IPS-20b (cell line): ENCODE results near the gene CLSTN3.
A peak's percentile ranks its signal among the peaks of the same experiment; 100 is the strongest.
"Not testable (repeated sequence)": the region's sequence is repeated elsewhere in the genome, so short reads cannot be mapped to it uniquely, and the experiment has no call there.

Experiments used
- H3K27ac ChIP-seq: one replicate; pipeline ENCODE4 v1.5.1; 2013; ENCODE audit warnings: low read length
- H3K27me3 ChIP-seq: 2 replicates; pipeline ENCODE4 v1.6.1; 2013; ENCODE audit warnings: mild to moderate bottlenecking, low read length, inconsistent platforms; ENCODE audit not compliant: insufficient read depth
- H3K36me3 ChIP-seq: 2 replicates; pipeline ENCODE4 v1.6.1; 2013; ENCODE audit warnings: low read depth, mild to moderate bottlenecking, inconsistent platforms, low read length, moderate library complexity; ENCODE audit not compliant: insufficient read depth
- H3K4me1 ChIP-seq: 2 replicates; pipeline ENCODE4 v1.6.1; 2013; ENCODE audit warnings: mild to moderate bottlenecking, control low read depth, inconsistent platforms, low read length, moderate library complexity; ENCODE audit not compliant: insufficient read depth
- H3K4me3 ChIP-seq: 2 replicates; pipeline ENCODE4 v1.5.1; 2013; ENCODE audit warnings: mild to moderate bottlenecking, low read length, inconsistent platforms
- H3K9ac ChIP-seq: 2 replicates; pipeline ENCODE4 v1.6.1; 2013; ENCODE audit warnings: low read depth, mild to moderate bottlenecking, inconsistent platforms, low read length, moderate library complexity
- H3K9me3 ChIP-seq: 2 replicates; pipeline ENCODE4 v1.6.1; 2013; ENCODE audit warnings: mild to moderate bottlenecking, low read depth, low read length, inconsistent platforms; ENCODE audit not compliant: insufficient read depth

Gene CLSTN3

DNA sequence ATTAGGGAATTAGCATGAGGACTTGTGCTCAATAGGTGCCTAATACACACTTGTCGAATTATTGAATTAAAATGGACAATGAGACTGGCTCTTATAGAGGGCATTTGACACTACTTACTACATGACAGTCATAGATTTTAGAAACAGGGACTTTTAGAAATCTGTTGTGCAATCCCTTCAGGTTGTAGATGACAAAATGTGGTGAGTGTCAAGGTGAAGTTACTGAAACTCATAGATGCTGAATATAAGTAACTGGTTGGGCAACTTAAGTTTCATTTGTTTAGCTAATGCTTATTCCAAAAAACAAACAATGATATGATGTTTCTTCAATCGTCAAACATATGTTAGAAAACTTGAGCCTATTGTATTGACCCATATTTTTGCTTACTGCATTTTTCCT, 46.4 kb downstream of the CLSTN3 start:
- Histone ChIP-seq H3K27ac (no peak overlapping the region), H3K36me3 (no peaks in the 10 kb centered on the region), H3K9me3 (peaks cover 44% of the 10 kb centered on the region), H3K4me1 (no peaks in the 10 kb centered on the region), H3K9ac (no peak overlapping the region), H3K4me3 (no peak overlapping the region), H3K27me3 (no peaks in the 10 kb centered on the region)

DNA sequence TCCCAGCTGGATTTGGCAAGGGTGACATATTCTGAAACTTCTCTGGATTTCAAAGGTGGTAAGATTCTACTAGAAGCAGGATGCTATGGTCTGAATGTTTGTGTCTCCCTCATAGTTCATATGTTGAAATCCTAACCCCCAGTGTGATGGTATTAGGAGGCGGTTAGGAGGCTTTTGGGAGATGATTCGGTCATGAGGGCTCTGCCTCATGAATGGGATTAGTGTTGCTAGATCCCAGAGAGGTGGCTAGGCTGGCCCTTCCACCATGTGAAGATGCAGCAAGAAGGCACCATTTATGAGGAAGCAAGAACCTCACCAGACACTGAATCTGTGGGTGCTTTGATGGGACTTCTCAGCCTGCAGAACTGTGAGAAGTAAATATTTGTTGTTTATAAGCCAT, 48.3 kb downstream of the CLSTN3 start:
- no peaks in the 10 kb centered on the region for H3K4me1 ChIP-seq
- no peak overlapping the region for H3K27ac ChIP-seq
- peaks cover 26% of the 10 kb centered on the region; the same call in 1 of the 2 replicates for H3K9me3 ChIP-seq
- no peak overlapping the region for H3K9ac ChIP-seq
- H3K4me3 ChIP-seq = no peak overlapping the region
- no peaks in the 10 kb centered on the region for H3K36me3 ChIP-seq
- no peaks in the 10 kb centered on the region for H3K27me3 ChIP-seq

DNA sequence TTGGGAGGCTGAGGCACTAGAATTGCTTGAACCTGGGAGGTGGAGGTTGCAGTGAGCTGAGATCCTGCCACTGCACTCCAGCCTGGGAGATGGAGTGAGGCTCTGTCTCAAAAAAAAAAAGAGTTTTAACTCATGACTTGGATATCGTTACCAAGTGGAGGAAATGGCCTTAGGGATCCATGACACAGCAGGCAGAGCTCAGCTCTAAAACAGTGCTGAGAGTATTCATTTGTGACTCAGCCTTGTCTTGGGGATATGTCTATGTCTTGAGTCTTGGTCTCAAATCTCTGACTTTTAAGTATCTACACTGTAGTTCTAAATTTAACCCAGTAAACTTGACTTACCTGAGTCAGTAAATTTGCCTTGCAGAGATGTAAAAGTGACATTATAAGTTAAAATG, 50.5 kb downstream of the CLSTN3 start:
- Histone ChIP-seq H3K27me3 (no peaks in the 10 kb centered on the region), H3K36me3 (no peaks in the 10 kb centered on the region), H3K4me3 (no peak overlapping the region), H3K27ac (no peak overlapping the region), H3K9ac (no peak overlapping the region), H3K9me3 (peaks cover 17% of the 10 kb centered on the region; the same call in 1 of the 2 replicates), H3K4me1 (no peaks in the 10 kb centered on the region)

DNA sequence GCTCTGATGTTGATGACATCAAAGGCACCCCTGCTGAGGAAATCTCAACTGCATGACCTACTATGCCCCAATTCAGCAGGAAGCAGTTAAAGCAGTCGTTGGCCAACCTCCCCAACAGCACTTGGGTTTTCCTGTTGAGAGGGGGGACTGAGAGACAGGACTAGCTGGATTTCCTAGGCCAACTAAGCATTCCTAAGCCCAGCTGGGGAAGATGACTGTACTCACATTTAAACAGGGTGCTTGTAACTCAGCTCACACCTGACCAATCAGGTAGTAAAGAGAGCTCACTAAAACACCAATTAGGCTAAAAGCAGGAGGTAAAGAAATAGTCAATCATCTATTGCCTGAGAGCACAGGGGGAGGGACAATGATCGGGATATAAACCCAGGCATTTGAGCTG, 55.9 kb downstream of the CLSTN3 start:
- not testable (repeated sequence) for H3K4me1 ChIP-seq, H3K9me3 ChIP-seq, H3K9ac ChIP-seq, H3K27me3 ChIP-seq, H3K27ac ChIP-seq, H3K36me3 ChIP-seq, H3K4me3 ChIP-seq

DNA sequence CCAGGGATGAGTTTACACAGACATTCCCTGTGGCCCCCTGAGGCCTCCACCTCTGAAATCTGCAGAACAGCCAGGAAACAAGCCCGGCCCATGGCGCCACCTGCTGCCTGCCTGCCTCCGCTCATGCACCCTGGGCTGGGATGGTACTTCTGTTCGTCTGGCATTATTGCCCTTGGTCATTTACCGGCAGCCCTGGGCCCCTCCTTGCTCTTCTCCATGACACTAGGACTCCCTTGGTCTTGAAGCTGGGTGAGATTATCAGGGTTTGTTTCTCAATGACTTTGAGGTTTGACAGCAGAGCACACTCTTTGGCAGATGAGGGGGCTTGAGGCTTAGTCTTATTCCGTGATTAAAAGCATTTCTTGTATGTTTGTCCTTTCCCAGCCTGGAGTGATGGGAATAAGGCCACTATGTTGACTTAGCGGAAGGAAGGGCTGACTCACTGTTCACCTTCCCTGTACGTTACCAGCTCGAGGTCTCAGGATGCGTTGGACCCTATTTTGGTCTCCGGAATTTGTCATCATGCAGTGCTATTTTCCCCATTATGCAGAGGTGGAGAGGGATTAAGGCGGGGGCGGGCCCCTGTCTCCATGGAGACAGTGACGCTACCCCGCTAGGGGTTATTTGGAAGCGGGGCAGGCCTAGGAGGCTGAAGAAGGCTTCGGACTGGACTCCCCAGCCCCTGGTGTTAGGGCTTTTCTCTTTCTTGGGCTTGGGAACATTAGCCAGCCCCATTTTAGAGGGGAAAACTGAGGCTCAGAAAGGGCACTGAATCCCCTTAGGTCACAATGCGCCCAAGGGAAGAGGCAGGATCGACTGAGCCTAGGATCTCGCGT, 58.6 kb downstream of the CLSTN3 start:
- Histone ChIP-seq H3K9ac (peak overlapping the region; percentile 38; the same call in 1 of the 2 replicates), H3K27me3 (no peaks in the 10 kb centered on the region), H3K9me3 (no peaks in the 10 kb centered on the region), H3K36me3 (peaks cover 27% of the 10 kb centered on the region), H3K4me3 (peak overlapping the region; percentile 84), H3K4me1 (peaks cover 3% of the 10 kb centered on the region; the same call in 1 of the 2 replicates), H3K27ac (no peak overlapping the region)

DNA sequence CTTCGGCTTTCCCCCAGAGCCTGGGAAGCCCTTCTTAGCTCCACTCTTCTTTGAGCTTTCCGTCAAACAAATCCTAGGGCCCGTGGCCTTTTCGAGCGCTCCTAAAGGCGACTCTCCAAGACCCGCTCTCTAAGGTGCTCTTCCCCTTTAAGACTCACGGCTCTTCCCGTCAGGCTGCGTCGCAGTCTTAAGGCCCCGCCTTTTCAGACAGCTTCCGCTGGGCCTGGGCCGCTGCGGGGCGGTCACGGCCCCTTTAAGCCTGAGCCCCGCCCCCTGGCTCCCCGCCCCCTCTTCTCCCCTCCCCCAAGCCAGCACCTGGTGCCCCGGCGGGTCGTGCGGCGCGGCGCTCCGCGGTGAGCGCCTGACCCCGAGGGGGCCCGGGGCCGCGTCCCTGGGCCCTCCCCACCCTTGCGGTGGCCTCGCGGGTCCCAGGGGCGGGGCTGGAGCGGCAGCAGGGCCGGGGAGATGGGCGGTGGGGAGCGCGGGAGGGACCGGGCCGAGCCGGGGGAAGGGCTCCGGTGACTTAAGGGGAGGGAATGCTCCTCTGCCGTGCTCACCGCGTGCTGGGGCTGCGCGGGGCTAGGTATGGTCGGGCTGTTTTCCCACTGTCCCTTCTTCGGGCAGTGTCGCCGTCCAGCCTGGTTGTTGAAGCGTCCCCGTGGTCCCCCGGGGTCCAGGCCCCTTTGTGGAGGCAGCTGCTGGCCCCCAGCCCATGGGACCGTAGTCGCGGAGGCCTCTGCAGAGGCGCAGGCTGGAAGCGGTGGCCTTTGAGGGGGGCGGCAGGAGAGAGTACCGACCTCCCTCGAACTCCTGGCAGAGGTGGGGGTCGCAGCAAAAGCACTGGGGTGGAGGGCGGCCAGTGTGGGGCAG, 59.5 kb downstream of the CLSTN3 start, which contains the start of gene PEX5:
PEX5 (plus strand) TSS at position 289 of the 870 bp plus-strand sequence. CDS start 692 bp downstream, outside the sequence.
- Histone ChIP-seq H3K27ac (peak within 1 kb of the TSS; percentile 82), H3K4me3 (peak within 1 kb of the TSS; percentile 84)

DNA sequence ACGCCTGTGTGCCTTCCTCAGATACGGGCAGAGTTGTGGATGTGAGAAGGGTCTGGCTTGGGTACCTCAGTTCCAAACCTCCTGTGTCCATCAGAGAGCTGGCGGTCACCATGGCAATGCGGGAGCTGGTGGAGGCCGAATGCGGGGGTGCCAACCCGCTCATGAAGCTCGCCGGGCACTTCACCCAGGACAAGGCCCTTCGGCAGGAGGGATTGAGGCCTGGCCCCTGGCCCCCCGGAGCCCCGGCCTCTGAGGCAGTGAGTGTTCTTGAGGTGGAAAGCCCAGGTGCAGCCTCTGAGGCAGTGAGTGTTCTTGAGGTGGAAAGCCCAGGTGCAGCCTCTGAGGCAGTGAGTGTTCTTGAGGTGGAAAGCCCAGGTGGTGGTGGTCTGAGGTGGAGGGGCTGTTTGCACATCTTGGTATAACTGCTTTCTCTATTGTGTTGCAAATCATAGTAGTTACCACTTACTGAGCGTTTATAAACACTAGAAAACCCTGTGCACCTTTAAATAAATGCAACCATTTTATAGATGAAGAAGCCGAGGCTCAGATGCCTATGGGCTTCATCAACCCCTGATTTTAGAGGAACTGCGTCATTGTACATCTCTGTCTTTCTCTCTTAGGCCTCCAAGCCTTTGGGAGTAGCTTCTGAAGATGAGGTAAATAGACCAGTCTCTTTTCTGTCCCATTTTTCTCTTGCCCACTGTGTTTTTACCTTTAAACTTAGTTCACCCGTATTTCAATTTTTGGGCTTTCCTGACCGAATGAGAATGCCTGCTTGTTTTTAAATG, 60.3 kb downstream of the CLSTN3 start:
- Histone ChIP-seq H3K27me3 (no peaks in the 10 kb centered on the region), H3K4me3 (peak overlapping the region; percentile 84), H3K9me3 (no peaks in the 10 kb centered on the region), H3K36me3 (peaks cover 42% of the 10 kb centered on the region), H3K9ac (peak overlapping the region; percentile 86; the same call in 1 of the 2 replicates), H3K4me1 (peaks cover 3% of the 10 kb centered on the region; the same call in 1 of the 2 replicates), H3K27ac (peak overlapping the region; percentile 82)

More for the DNA sequence above, 59.5 kb downstream of the CLSTN3 start, which contains the start of gene PEX5:
- peak within 1 kb of the TSS; percentile 86; the same call in 1 of the 2 replicates for H3K9ac ChIP-seq
- H3K27me3 ChIP-seq = no peaks in the 10 kb centered on the region
- peaks cover 34% of the 10 kb centered on the region for H3K36me3 ChIP-seq
- no peaks in the 10 kb centered on the region for H3K9me3 ChIP-seq
- peaks cover 3% of the 10 kb centered on the region; the same call in 1 of the 2 replicates for H3K4me1 ChIP-seq

DNA sequence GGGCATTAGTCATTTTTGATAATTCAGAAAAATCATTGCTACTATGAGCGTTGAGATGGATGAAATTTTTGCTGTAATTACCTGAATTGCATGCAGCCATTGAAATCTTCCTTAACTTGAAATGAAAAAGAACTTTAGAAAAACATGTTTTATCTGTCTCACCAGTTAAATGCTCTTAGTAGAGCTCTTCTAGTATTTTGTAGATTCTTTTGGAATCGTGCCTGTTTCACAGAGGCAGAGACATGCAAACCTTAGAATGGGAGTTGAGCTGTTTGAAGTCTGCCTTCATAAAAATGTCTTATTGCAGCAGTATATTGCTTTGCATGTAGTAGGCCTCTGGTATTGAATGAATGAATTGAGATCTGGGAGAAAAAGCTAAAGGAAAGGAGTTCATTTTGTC, 63.5 kb downstream of the CLSTN3 start:
- H3K27me3 ChIP-seq = no peaks in the 10 kb centered on the region
- no peak overlapping the region for H3K9ac ChIP-seq
- H3K4me3 ChIP-seq = no peak overlapping the region
- H3K27ac ChIP-seq = no peak overlapping the region
- peaks cover under 1% of the 10 kb centered on the region; the same call in 1 of the 2 replicates for H3K9me3 ChIP-seq
- H3K36me3 ChIP-seq = peaks cover 54% of the 10 kb centered on the region
- H3K4me1 ChIP-seq = no peaks in the 10 kb centered on the region; the same call in 1 of the 2 replicates

DNA sequence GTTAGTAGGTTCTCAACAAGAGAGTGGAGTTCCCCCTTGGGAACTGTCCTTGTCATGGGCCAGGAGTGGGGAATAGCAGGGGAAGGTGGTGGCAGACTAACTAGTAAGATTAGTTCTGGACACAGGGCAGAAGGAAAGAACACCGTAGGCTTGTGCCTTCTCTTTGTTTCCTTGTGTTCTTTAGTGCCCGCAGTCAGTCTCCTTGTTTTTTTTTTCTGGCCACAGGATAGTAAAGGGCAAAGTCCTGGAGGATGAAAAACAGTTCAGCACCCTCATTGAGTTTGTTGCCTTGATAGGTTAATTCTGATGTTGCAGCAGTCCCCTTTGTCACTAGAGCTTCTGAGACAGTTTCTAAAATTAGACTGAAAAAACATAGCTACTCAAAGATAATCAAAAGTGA, 67.7 kb downstream of the CLSTN3 start:
- Histone ChIP-seq H3K9ac (no peak overlapping the region), H3K27me3 (no peaks in the 10 kb centered on the region), H3K36me3 (peaks cover 62% of the 10 kb centered on the region), H3K4me3 (no peak overlapping the region), H3K27ac (no peak overlapping the region), H3K9me3 (peaks cover 5% of the 10 kb centered on the region; the same call in 1 of the 2 replicates), H3K4me1 (no peaks in the 10 kb centered on the region)

DNA sequence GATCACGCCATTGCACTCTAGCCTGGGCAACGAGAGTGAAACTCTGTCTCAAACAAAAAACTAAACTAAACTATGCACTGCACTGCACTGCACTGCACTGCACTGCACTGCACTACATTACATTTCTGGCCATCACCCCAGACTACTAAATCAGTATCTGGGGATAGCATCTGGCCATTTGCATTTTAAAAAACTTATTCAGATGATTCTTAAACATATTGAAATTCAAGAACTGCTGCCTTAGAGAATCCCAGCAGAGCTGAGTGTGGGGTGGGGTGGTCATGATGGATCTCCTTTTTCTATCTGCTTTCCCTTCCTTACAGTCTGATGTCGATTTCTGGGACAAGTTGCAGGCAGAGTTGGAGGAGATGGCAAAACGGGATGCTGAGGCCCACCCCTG, 72.9 kb downstream of the CLSTN3 start:
- Histone ChIP-seq H3K36me3 (peaks cover 82% of the 10 kb centered on the region), H3K27ac (no peak overlapping the region), H3K9ac (no peak overlapping the region), H3K4me3 (no peak overlapping the region), H3K27me3 (no peaks in the 10 kb centered on the region), H3K9me3 (peaks cover 5% of the 10 kb centered on the region; the same call in 1 of the 2 replicates), H3K4me1 (no peaks in the 10 kb centered on the region)

DNA sequence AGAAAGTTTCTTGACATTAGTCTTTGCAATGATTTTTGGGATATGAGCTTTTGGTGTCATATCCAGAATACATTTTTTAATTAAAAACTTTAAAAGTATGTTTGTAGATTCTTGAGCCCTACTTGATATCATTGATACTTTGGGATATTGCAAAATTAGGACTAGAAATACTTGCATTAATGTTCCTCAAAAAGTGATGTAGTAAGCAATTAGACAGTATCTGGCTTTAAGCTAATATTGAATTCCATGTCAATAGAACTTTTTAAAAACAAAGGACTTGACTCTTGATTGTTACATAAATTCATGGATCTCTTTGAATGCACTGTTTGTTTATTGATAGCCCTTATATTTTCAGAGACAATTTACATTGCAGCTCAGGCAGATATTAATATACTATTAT, 74.9 kb downstream of the CLSTN3 start:
- H3K4me1 ChIP-seq = no peaks in the 10 kb centered on the region

More for the DNA sequence above, 74.9 kb downstream of the CLSTN3 start:
- Histone ChIP-seq H3K27ac (no peak overlapping the region), H3K9me3 (peaks cover 2% of the 10 kb centered on the region; the same call in 1 of the 2 replicates), H3K27me3 (no peaks in the 10 kb centered on the region), H3K4me3 (no peak overlapping the region), H3K9ac (no peak overlapping the region), H3K36me3 (peaks cover 94% of the 10 kb centered on the region)
